Measurements from ENCODE around the gene KLRC2. TPM values are rescaled to one million over a fixed set of nuclear protein-coding genes. Genes with fewer than 3 reads are reported as not detected.
"Not testable (repeated sequence)": the region's sequence is repeated elsewhere in the genome, so short reads cannot be mapped to it uniquely, and the experiment has no call there.

The KLRC2 gene
- total RNA-seq, 1 experiment from 2014 or later = not detected

DNA sequence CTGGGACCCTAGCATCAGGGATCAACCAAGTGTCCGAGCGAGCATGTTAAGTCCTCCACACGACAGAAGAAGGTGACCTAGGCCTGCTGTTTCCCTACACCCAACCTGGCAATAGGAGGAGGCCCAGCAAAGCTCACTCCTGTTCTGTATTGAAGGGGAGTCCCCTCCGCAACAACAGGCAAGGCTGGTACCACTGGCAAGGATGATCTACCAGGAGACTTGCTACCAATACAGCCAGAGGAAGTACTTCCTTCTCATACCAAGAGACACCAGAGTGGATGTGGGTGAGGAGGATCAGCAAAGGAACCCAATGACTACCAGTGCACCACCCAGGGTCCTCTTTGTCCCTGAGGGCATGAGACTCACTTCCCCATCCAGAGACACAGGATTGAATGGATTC is 12.4 kb upstream of the KLRC2 start:
- Mint-ChIP-seq H3K4me3 (ENCODE audit: unreplicated experiment) (no peak overlapping the region), H3K4me1 (ENCODE audit: low read depth, unreplicated experiment) (no peaks in the 10 kb centered on the region), H3K27ac (ENCODE audit: unreplicated experiment) (no peak overlapping the region), H3K27me3 (ENCODE audit: insufficient read depth, unreplicated experiment) (no peaks in the 10 kb centered on the region), H3K9me3 (ENCODE audit: unreplicated experiment) (no peaks in the 10 kb centered on the region), H3K36me3 (ENCODE audit: insufficient read depth, unreplicated experiment) (no peaks in the 10 kb centered on the region)
- no peak for DNase-seq
- H3K27me3 ChIP-seq (replicated peaks; ENCODE audit: control insufficient read depth, insufficient read depth, low read length) = no peaks in the 10 kb centered on the region
- no peaks in the 10 kb centered on the region for H3K4me1 ChIP-seq
- H3K36me3 ChIP-seq (ENCODE audit: control insufficient read depth, insufficient read depth, low read length) = no peaks in the 10 kb centered on the region
- ChIA-PET CTCF (no interaction called here), POLR2A (no interaction called here)
- TF ChIP-seq, protein P1, sequence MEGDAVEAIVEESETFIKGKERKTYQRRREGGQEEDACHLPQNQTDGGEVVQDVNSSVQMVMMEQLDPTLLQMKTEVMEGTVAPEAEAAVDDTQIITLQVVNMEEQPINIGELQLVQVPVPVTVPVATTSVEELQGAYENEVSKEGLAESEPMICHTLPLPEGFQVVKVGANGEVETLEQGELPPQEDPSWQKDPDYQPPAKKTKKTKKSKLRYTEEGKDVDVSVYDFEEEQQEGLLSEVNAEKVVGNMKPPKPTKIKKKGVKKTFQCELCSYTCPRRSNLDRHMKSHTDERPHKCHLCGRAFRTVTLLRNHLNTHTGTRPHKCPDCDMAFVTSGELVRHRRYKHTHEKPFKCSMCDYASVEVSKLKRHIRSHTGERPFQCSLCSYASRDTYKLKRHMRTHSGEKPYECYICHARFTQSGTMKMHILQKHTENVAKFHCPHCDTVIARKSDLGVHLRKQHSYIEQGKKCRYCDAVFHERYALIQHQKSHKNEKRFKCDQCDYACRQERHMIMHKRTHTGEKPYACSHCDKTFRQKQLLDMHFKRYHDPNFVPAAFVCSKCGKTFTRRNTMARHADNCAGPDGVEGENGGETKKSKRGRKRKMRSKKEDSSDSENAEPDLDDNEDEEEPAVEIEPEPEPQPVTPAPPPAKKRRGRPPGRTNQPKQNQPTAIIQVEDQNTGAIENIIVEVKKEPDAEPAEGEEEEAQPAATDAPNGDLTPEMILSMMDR (IDR thresholded peaks at IDR 0.05; ENCODE audit: insufficient read depth in 1 of 2, low read depth in 1 of 2, low read length in 1 of 2, severe bottlenecking in 1 of 2, unreplicated experiment in 1 of 2) = no peak
- intact Hi-C loops (cut with micrococcal nuclease; ENCODE audit: unreplicated experiment) = no loop called here
- H3K4me3 ChIP-seq (ENCODE audit: low read depth, low read length) = no peak overlapping the region
- no peaks in the 10 kb centered on the region for H3K9me3 ChIP-seq
- no TSS peak for BruUV-seq (replicated peaks)

DNA sequence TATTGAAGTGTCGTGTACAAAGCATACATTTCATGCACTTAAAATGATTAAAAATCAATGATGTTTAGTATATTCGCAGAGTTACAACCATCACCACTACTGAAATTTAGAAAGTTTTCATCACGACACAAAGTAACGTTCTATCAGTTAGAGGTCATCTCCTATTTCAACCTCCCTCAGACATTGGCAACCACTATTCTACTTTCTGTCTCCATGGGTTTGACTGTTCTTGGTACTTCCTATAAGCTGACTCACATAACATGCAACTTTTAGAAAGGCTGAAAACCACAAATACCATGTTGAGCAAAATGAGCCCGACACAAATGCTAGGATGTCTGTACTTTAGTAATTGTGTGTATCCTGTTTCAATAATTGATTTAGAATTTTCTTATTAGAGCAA is 10.2 kb upstream of the KLRC2 start:
- H3K9me3 Mint-ChIP-seq (ENCODE audit: unreplicated experiment); H3K4me1 ChIP-seq; H3K4me1 Mint-ChIP-seq (ENCODE audit: low read depth, unreplicated experiment); CTCF ChIA-PET; H3K36me3 ChIP-seq (ENCODE audit: control insufficient read depth, insufficient read depth, low read length); H3K27me3 ChIP-seq (replicated peaks; ENCODE audit: control insufficient read depth, insufficient read depth, low read length); intact Hi-C loops (cut with micrococcal nuclease; ENCODE audit: unreplicated experiment); H3K27ac Mint-ChIP-seq (ENCODE audit: unreplicated experiment); POLR2A ChIA-PET; BruUV-seq (replicated peaks); H3K27me3 Mint-ChIP-seq (ENCODE audit: insufficient read depth, unreplicated experiment); DNase-seq; H3K4me3 Mint-ChIP-seq (ENCODE audit: unreplicated experiment); H3K4me3 ChIP-seq (ENCODE audit: low read depth, low read length); H3K36me3 Mint-ChIP-seq (ENCODE audit: insufficient read depth, unreplicated experiment); H3K9me3 ChIP-seq: not testable (repeated sequence)

DNA sequence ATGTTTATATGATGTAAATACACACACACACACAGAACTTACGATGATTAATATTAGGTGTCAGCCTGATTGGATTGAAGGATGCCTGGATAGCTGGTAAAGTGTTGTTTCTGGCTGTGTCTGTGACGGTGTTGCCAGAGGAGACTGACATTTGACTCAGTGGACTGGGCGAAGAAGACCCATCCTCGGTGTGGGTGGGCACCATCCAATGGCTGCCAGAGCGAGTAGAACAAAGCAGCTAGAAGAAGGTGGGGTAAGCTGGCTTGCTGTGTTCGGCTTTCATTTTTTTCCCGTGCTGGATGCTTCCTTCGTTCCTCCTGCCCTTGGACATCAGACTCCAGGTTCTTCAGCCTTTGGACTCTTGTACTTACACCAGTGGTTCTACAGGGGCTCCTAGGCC is 5.3 kb upstream of the KLRC2 start:
- H3K9me3 ChIP-seq; H3K27ac Mint-ChIP-seq (ENCODE audit: unreplicated experiment); H3K27me3 Mint-ChIP-seq (ENCODE audit: insufficient read depth, unreplicated experiment); H3K36me3 Mint-ChIP-seq (ENCODE audit: insufficient read depth, unreplicated experiment); H3K4me1 ChIP-seq; intact Hi-C loops (cut with micrococcal nuclease; ENCODE audit: unreplicated experiment); H3K27me3 ChIP-seq (replicated peaks; ENCODE audit: control insufficient read depth, insufficient read depth, low read length); H3K4me1 Mint-ChIP-seq (ENCODE audit: low read depth, unreplicated experiment); H3K4me3 ChIP-seq (ENCODE audit: low read depth, low read length); BruUV-seq (replicated peaks); POLR2A ChIA-PET; H3K36me3 ChIP-seq (ENCODE audit: control insufficient read depth, insufficient read depth, low read length); H3K4me3 Mint-ChIP-seq (ENCODE audit: unreplicated experiment); CTCF ChIA-PET; H3K9me3 Mint-ChIP-seq (ENCODE audit: unreplicated experiment); DNase-seq: not testable (repeated sequence)

DNA sequence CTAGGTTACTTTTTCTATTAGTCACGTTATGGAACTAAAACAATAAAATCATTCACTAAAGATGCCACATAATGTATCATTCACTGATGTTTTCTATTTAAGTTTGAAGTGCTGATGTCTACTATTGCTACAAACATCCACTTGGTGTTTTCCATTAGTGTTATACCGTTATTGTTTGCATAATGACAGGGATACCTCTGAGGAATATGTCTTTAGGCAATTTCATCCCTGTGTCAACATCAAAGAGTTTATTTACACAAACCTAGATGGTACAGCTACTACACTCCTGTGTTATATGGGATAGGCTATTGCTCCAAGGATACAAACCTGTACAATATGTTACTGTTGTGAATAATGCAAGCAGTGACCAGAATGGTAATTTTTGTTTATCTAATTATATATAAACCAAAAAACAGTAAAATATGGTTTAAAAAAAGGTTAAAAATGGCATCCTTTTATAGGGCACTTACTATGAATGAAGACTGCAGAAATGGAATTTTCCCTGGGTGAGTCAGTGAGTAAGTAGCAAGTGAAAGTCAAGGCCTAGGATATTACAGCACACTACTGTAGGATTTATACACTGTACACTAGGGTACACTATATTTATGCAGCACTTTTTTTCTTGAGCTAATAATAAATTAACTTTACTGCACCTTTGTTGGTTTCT is 3.9 kb upstream of the KLRC2 start:
- H3K27ac Mint-ChIP-seq (ENCODE audit: unreplicated experiment); H3K4me3 ChIP-seq (ENCODE audit: low read depth, low read length); H3K27me3 ChIP-seq (replicated peaks; ENCODE audit: control insufficient read depth, insufficient read depth, low read length); H3K4me1 ChIP-seq; POLR2A ChIA-PET; H3K4me3 Mint-ChIP-seq (ENCODE audit: unreplicated experiment); CTCF ChIA-PET; H3K36me3 Mint-ChIP-seq (ENCODE audit: insufficient read depth, unreplicated experiment); BruUV-seq (replicated peaks); H3K36me3 ChIP-seq (ENCODE audit: control insufficient read depth, insufficient read depth, low read length); intact Hi-C loops (cut with micrococcal nuclease; ENCODE audit: unreplicated experiment); H3K27me3 Mint-ChIP-seq (ENCODE audit: insufficient read depth, unreplicated experiment); H3K9me3 ChIP-seq; DNase-seq; H3K4me1 Mint-ChIP-seq (ENCODE audit: low read depth, unreplicated experiment); H3K9me3 Mint-ChIP-seq (ENCODE audit: unreplicated experiment): not testable (repeated sequence)

DNA sequence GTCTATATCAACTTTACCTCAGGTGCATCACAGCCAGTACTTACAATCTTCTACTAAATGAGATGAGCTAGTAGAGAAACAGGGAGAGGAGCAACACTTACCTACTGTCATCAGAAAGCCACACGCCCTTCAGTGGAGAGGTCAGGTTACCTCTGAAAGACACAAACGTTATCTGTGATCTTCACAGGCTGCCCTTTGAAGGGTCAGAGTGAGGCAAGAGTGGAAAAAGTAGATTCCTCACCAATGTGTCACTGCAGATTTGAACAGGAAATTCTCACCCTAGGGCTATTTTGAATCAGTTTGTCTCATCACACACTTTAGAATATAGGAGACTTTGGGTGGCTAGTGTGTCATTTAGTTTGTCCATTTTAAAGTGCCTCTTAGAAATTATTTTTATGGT is 1.8 kb upstream of the KLRC2 start:
- H3K4me3 Mint-ChIP-seq (ENCODE audit: unreplicated experiment); H3K9me3 ChIP-seq; CTCF ChIA-PET; H3K27me3 ChIP-seq (replicated peaks; ENCODE audit: control insufficient read depth, insufficient read depth, low read length); H3K4me3 ChIP-seq (ENCODE audit: low read depth, low read length); H3K4me1 ChIP-seq; BruUV-seq (replicated peaks); intact Hi-C loops (cut with micrococcal nuclease; ENCODE audit: unreplicated experiment); H3K27me3 Mint-ChIP-seq (ENCODE audit: insufficient read depth, unreplicated experiment); H3K36me3 Mint-ChIP-seq (ENCODE audit: insufficient read depth, unreplicated experiment); H3K36me3 ChIP-seq (ENCODE audit: control insufficient read depth, insufficient read depth, low read length); H3K27ac Mint-ChIP-seq (ENCODE audit: unreplicated experiment); POLR2A ChIA-PET; H3K9me3 Mint-ChIP-seq (ENCODE audit: unreplicated experiment); DNase-seq; H3K4me1 Mint-ChIP-seq (ENCODE audit: low read depth, unreplicated experiment): not testable (repeated sequence)

DNA sequence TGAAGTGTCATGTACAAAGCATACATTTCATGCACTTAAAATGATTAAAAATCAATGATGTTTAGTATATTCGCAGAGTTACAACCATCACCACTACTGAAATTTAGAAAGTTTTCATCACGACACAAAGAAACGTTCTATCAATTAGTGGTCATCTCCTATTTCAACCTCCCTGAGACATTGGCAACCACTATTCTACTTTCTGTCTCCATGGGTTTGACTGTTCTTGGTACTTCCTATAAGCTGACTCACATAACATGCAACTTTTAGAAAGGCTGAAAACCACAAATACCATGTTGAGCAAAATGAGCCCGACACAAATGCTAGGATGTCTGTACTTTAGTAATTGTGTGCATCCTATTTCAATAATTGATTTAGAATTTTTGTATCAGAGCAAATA is 5.2 kb downstream of the KLRC2 start:
- not testable (repeated sequence) for H3K9me3 Mint-ChIP-seq (ENCODE audit: unreplicated experiment)

More for the DNA sequence above, 5.2 kb downstream of the KLRC2 start:
- H3K36me3 ChIP-seq (ENCODE audit: control insufficient read depth, insufficient read depth, low read length); H3K9me3 ChIP-seq; CTCF ChIA-PET; H3K27me3 Mint-ChIP-seq (ENCODE audit: insufficient read depth, unreplicated experiment); H3K4me3 ChIP-seq (ENCODE audit: low read depth, low read length); H3K4me1 ChIP-seq; BruUV-seq (replicated peaks); POLR2A ChIA-PET; DNase-seq; H3K4me3 Mint-ChIP-seq (ENCODE audit: unreplicated experiment); H3K4me1 Mint-ChIP-seq (ENCODE audit: low read depth, unreplicated experiment); intact Hi-C loops (cut with micrococcal nuclease; ENCODE audit: unreplicated experiment); H3K27me3 ChIP-seq (replicated peaks; ENCODE audit: control insufficient read depth, insufficient read depth, low read length); H3K27ac Mint-ChIP-seq (ENCODE audit: unreplicated experiment); H3K36me3 Mint-ChIP-seq (ENCODE audit: insufficient read depth, unreplicated experiment): not testable (repeated sequence)
